Esophagus muscularis mucosa (tissue), 4 donors: ENCODE results near the gene TAMALIN. TPM values are rescaled to one million over a fixed set of nuclear protein-coding genes. Genes with fewer than 3 reads are reported as not detected.
A peak's percentile ranks its signal among the peaks of the same experiment; 100 is the strongest.

ENCODE experiments used
- DNase-seq: peaks from one replicate; pipeline ENCODE4 v3.0.0-alpha.2; 2017; ENCODE audit errors: extremely low spot score
- H3K27ac ChIP-seq, 4 donors: fragments of 200-600 bp; sonication (generic); replicated peaks in 1 of 4; 1 replicate in 3 of 4; 2 replicates in 1 of 4; pipeline ENCODE4 v1.5.1; 2016 to 2019; ENCODE audit warnings: mild to moderate bottlenecking in 1 of 4
- H3K27me3 ChIP-seq, 4 donors: fragments of 200-600 bp; sonication (generic); one replicate each; pipeline versions ENCODE4 v1.5.1 to v1.6.0; 2016 to 2019
- H3K36me3 ChIP-seq, 4 donors: fragments of 200-600 bp; sonication (generic); one replicate each; pipeline ENCODE4 v1.5.1; 2016 to 2019
- H3K4me1 ChIP-seq, 4 donors: fragments of 200-600 bp; sonication (generic); one replicate each; pipeline ENCODE4 v1.5.1; 2016 to 2019
- H3K4me3 ChIP-seq, 4 donors: fragments of 200-600 bp; sonication (generic); 1 replicate in 2 of 4; 2 replicates in 2 of 4; pipeline ENCODE4 v1.5.1; 2016 to 2019; ENCODE audit warnings: mild to moderate bottlenecking in 4 of 4, moderate library complexity in 1 of 4
- H3K9me3 ChIP-seq, 4 donors: fragments of 200-600 bp; sonication (generic); 1 replicate in 3 of 4; 2 replicates in 1 of 4; pipeline ENCODE4 v1.5.1; 2016 to 2019
- CTCF ChIP-seq, 3 experiments: fragments of 200-600 bp in 2 of 3; fragments of 450-650 bp in 1 of 3; sonication (generic) in 2 of 3; IDR thresholded peaks; one replicate each; pipeline ENCODE4 v1.5.1; 2017 to 2019; ENCODE audit warnings: antibody characterized with exemption in 3 of 3, mild to moderate bottlenecking in 2 of 3, moderate library complexity in 1 of 3
- EP300 ChIP-seq: sonication (generic); formaldehyde crosslinking; IDR thresholded peaks from one replicate; pipeline ENCODE4 v1.6.1; 2017; ENCODE audit warnings: antibody characterized with exemption
- POLR2A ChIP-seq: fragments of 450-650 bp; IDR thresholded peaks from one replicate; pipeline ENCODE4 v1.6.1; 2017; ENCODE audit warnings: antibody characterized with exemption, moderate library complexity, mild to moderate bottlenecking, low read depth
- POLR2AphosphoS5 ChIP-seq, 2 donors: sonication (generic); formaldehyde crosslinking; IDR thresholded peaks; one replicate each; pipeline ENCODE4 v1.6.1; 2017; ENCODE audit warnings: antibody characterized with exemption in 2 of 2
- WGBS: methylation state at CpG from one replicate; pipeline ENCODE4 v1.1.5; 2018; 5-methylcytosine and 5-hydroxymethylcytosine counted together
- intact Hi-C: fragments of 100-400 bp; cut with DNase I; formaldehyde crosslinking; loops from one replicate; pipeline ENCODE4 v1.15.1; 2023
- total RNA-seq, 4 donors: library from RNA; depleted of rRNA; stranded (reverse); fragments of >200 nt; gene quantifications; one replicate each; pipeline versions ENCODE4 v1.1.0 to v1.2.1, GENCODE V29; 2016

Gene TAMALIN
- total RNA-seq, 4 donors from 2014 or later = 13.3 to 26.9 (median 18.3) TPM

- WGBS = 1% methylated on average over 16 of the region's 77 CpGs
- Histone ChIP-seq H3K27me3 (no peaks in the 10 kb centered on the region), H3K36me3 (peaks cover 0 to 48% (median 20%) of the 10 kb centered on the region in 4 donors), H3K27ac (peak within 1 kb of the TSS; percentile 95 to 100 (median 98)), H3K4me1 (peaks cover 66 to 79% (median 76%) of the 10 kb centered on the region in 4 donors), H3K4me3 (peak within 1 kb of the TSS; percentile 65 to 75 (median 70)), H3K9me3 (no peaks in the 10 kb centered on the region)
- DNase-seq = peak; percentile 100
- peak; percentile 100 for TF ChIP-seq POLR2AphosphoS5 (IDR thresholded peaks at IDR 0.05)
- peak; percentile 98 for TF ChIP-seq EP300
- peak; percentile 96 for TF ChIP-seq POLR2A
- peak in 2 of 3 experiments; percentile 15 to 24 for TF ChIP-seq CTCF (IDR thresholded peaks at IDR 0.05)
- intact Hi-C loops = no loop called here
Observed at GRCh38 chr12:52050758-52051541, 44.2 kb downstream of the TAMALIN start, which contains the start of gene NR4A1. TSS of gene NR4A1 (plus strand) at chr12:52051442. CDS start at chr12:52054329, 2,887 bp downstream.

GRCh38 chr12:52052468-52053186, 45.9 kb downstream of the TAMALIN start:
- H3K27me3 ChIP-seq = no peaks in the 10 kb centered on the region
- H3K36me3 ChIP-seq = peaks cover 0 to 53% (median 36%) of the 10 kb centered on the region in 4 donors
- 49% methylated on average over 7 of the region's 7 CpGs for WGBS
- peak overlapping the region; percentile 95 to 100 (median 98) for H3K27ac ChIP-seq
- H3K9me3 ChIP-seq = no peaks in the 10 kb centered on the region
- peak overlapping the region; percentile 65 to 75 (median 70) for H3K4me3 ChIP-seq
- TF ChIP-seq EP300 (no peak), POLR2A (peak; percentile 3), POLR2AphosphoS5 (IDR thresholded peaks at IDR 0.05) (peak; percentile 53 to 84)
- peaks cover 72 to 75% (median 74%) of the 10 kb centered on the region in 4 donors for H3K4me1 ChIP-seq
- intact Hi-C loops = no loop called here
- no peak for DNase-seq

GRCh38 chr12:52053536-52054209, 46.9 kb downstream of the TAMALIN start:
- Histone ChIP-seq H3K36me3 (peaks cover 0 to 64% (median 47%) of the 10 kb centered on the region in 4 donors), H3K27ac (peak overlapping the region; percentile 95 to 100 (median 98)), H3K4me3 (peak overlapping the region; percentile 65 to 75 (median 70)), H3K27me3 (no peaks in the 10 kb centered on the region), H3K4me1 (peaks cover 65 to 82% (median 77%) of the 10 kb centered on the region in 4 donors), H3K9me3 (no peaks in the 10 kb centered on the region)
- TF ChIP-seq POLR2AphosphoS5 (IDR thresholded peaks at IDR 0.05) (peak; percentile 29 to 39), EP300 (no peak)
- WGBS = 66% methylated on average over 8 of the region's 9 CpGs
- intact Hi-C loops = no loop called here
- no peak for DNase-seq

- TF ChIP-seq POLR2AphosphoS5 (IDR thresholded peaks at IDR 0.05) = peak in 1 of 2 donors; percentile 18
- no peak for TF ChIP-seq CTCF (IDR thresholded peaks at IDR 0.05)
- no peak for TF ChIP-seq POLR2A
- no peak for TF ChIP-seq EP300
- intact Hi-C loops = no loop called here
- Histone ChIP-seq H3K9me3 (no peaks in the 10 kb centered on the region), H3K27ac (peak overlapping the region; percentile 95 to 100 (median 98)), H3K4me3 (peak overlapping the region; percentile 65 to 75 (median 70)), H3K36me3 (peaks cover 0 to 70% (median 52%) of the 10 kb centered on the region in 4 donors), H3K4me1 (peaks cover 59 to 87% (median 80%) of the 10 kb centered on the region in 4 donors), H3K27me3 (no peaks in the 10 kb centered on the region)
- no peak for DNase-seq
- WGBS = 83% methylated on average over 21 of the region's 21 CpGs
Observed at GRCh38 chr12:52054231-52054832, 47.6 kb downstream of the TAMALIN start.
